H1 (cell line): ENCODE results near the gene HEATR9. TPM values are rescaled to one million over a fixed set of nuclear protein-coding genes. Genes with fewer than 3 reads are reported as not detected.

Experiments used
- CTCF ChIA-PET: fragments of 300-600 bp; sonication (Branson Sonifier 250); formaldehyde crosslinking; loops from one replicate; lab custom pipeline; 2021; ENCODE audit not compliant: partially characterized antibody; lab: Charles Lee
- POLR2A ChIA-PET: fragments of 300-600 bp; sonication (Branson Sonifier 250); formaldehyde crosslinking; loops from one replicate; lab custom pipeline; 2021; ENCODE audit warnings: inconsistent platforms; ENCODE audit not compliant: partially characterized antibody; lab: Charles Lee
- DNase-seq, 2 experiments: peaks; one replicate each; pipeline versions ENCODE4 v3.0.0 to v3.0.0-alpha.2; 2010 to 2022; ENCODE audit warnings: low spot score in 2 of 2, low read depth in 1 of 2, mixed read lengths in 1 of 2
- FAIRE-seq: peaks from 2 replicates; lab custom pipeline; 2011; peaks lifted over from hg19 to GRCh38; lab: Jason Lieb, UNC
- H2AFZ ChIP-seq: 2 replicates; pipeline ENCODE4 v1.8.1; 2012; ENCODE audit warnings: low read length, inconsistent platforms
- H2AK5ac ChIP-seq: 2 replicates; pipeline ENCODE4 v1.6.1; 2013; ENCODE audit warnings: low read depth, low read length
- H2BK120ac ChIP-seq: replicated peaks from 2 replicates; pipeline ENCODE3; 2013; ENCODE audit warnings: low read depth, low read length, inconsistent platforms
- H2BK12ac ChIP-seq: 2 replicates; pipeline ENCODE4 v1.6.1; 2013; ENCODE audit warnings: low read depth, low read length
- H2BK15ac ChIP-seq: 2 replicates; pipeline ENCODE4 v1.6.1; 2013; ENCODE audit warnings: low read length
- H2BK20ac ChIP-seq: 2 replicates; pipeline ENCODE4 v1.6.1; 2013; ENCODE audit warnings: low read length
- H2BK5ac ChIP-seq: 2 replicates; pipeline ENCODE4 v1.6.1; 2013; ENCODE audit warnings: low read depth, low read length
- H3K14ac ChIP-seq: 2 replicates; pipeline ENCODE4 v1.6.1; 2013; ENCODE audit warnings: inconsistent platforms; ENCODE audit not compliant: insufficient read length
- H3K18ac ChIP-seq: 2 replicates; pipeline ENCODE4 v1.6.1; 2013; ENCODE audit warnings: low read length; ENCODE audit errors: extremely low read depth
- H3K23ac ChIP-seq: 2 replicates; pipeline ENCODE4 v1.6.1; 2013; ENCODE audit warnings: inconsistent platforms; ENCODE audit not compliant: insufficient read length
- H3K23me2 ChIP-seq: 2 replicates; pipeline ENCODE4 v1.6.1; 2013; ENCODE audit warnings: low read depth, low read length
- H3K27ac ChIP-seq: 2 replicates; pipeline ENCODE4 v1.6.1; 2011; ENCODE audit warnings: low read depth, low read length, inconsistent platforms
- H3K27me3 ChIP-seq, 4 experiments: replicated peaks in 1 of 4; 1 replicate in 1 of 4; 2 replicates in 3 of 4; pipeline versions ENCODE4 v1.6.1 to v1.8.1; 2011 to 2013; ENCODE audit warnings: low read length in 3 of 4, mild to moderate bottlenecking in 3 of 4, inconsistent platforms in 2 of 4, mixed read lengths in 2 of 4, moderate library complexity in 1 of 4; ENCODE audit not compliant: control insufficient read depth in 3 of 4, insufficient read depth in 3 of 4; ENCODE audit errors: extremely low read depth in 1 of 4
- H3K36me3 ChIP-seq, 4 experiments: 2 replicates each; pipeline versions ENCODE4 v1.6.1 to v1.8.1; 2011 to 2013; ENCODE audit warnings: mild to moderate bottlenecking in 4 of 4, low read length in 3 of 4, moderate library complexity in 2 of 4, control low read depth in 1 of 4, inconsistent platforms in 1 of 4; ENCODE audit not compliant: insufficient read depth in 4 of 4, control insufficient read depth in 2 of 4
- H3K4ac ChIP-seq: replicated peaks from 2 replicates; pipeline ENCODE3; 2013; ENCODE audit warnings: low read length, low read depth, mixed read lengths, inconsistent platforms; ENCODE audit not compliant: insufficient read length
- H3K4me1 ChIP-seq, 4 experiments: replicated peaks in 1 of 4; 1 replicate in 1 of 4; 2 replicates in 3 of 4; pipeline versions ENCODE4 v1.6.1 to v1.8.1; 2011 to 2013; ENCODE audit warnings: low read length in 3 of 4, inconsistent platforms in 2 of 4, mixed read lengths in 1 of 4; ENCODE audit not compliant: insufficient read depth in 4 of 4, control insufficient read depth in 3 of 4
- H3K4me2 ChIP-seq, 2 experiments: 2 replicates each; pipeline versions ENCODE4 v1.6.1 to v1.8.1; 2011 to 2013; ENCODE audit warnings: low read depth in 2 of 2, low read length in 2 of 2, control low read depth in 1 of 2, inconsistent platforms in 1 of 2, mild to moderate bottlenecking in 1 of 2; ENCODE audit not compliant: insufficient read depth in 1 of 2
- H3K4me3 ChIP-seq, 4 experiments: fragments of 200-600, 300-600 bp in 1 of 4; sonication (generic), shearing (Covaris generic), sonication (Bioruptor Twin) in 1 of 4; 2 replicates each; pipeline versions ENCODE4 v1.5.1 to v1.8.1; 2011 to 2016; ENCODE audit warnings: low read length in 4 of 4, low read depth in 3 of 4, control low read depth in 2 of 4, inconsistent platforms in 2 of 4, mild to moderate bottlenecking in 2 of 4, mixed read lengths in 1 of 4, moderate library complexity in 1 of 4; ENCODE audit not compliant: insufficient read depth in 2 of 4; ENCODE audit errors: extremely low read depth in 1 of 4
- H3K56ac ChIP-seq: replicated peaks from 2 replicates; pipeline ENCODE3; 2013; ENCODE audit warnings: low read depth, mild to moderate bottlenecking, mixed read lengths, low read length, inconsistent platforms; ENCODE audit not compliant: insufficient read length
- H3K79me1 ChIP-seq: 2 replicates; pipeline ENCODE4 v1.6.1; 2013; ENCODE audit warnings: low read depth, low read length, control low read depth
- H3K79me2 ChIP-seq, 2 experiments: 2 replicates each; pipeline versions ENCODE4 v1.6.1 to v1.8.1; 2012 to 2013; ENCODE audit warnings: low read length in 2 of 2, mild to moderate bottlenecking in 2 of 2, inconsistent platforms in 1 of 2; ENCODE audit not compliant: insufficient read depth in 2 of 2, control insufficient read depth in 1 of 2
- H3K9ac ChIP-seq, 4 experiments: replicated peaks in 1 of 4; 1 replicate in 1 of 4; 2 replicates in 3 of 4; pipeline versions ENCODE4 v1.6.1 to v1.8.1; 2011 to 2013; ENCODE audit warnings: low read depth in 3 of 4, low read length in 3 of 4, control low read depth in 2 of 4, mild to moderate bottlenecking in 2 of 4, moderate library complexity in 2 of 4, inconsistent platforms in 1 of 4; ENCODE audit errors: extremely low read depth in 1 of 4
- H3K9me3 ChIP-seq, 2 experiments: 2 replicates each; pipeline versions ENCODE4 v1.6.1 to v1.8.1; 2012 to 2013; ENCODE audit warnings: mild to moderate bottlenecking in 2 of 2, moderate library complexity in 2 of 2, control low read depth in 1 of 2, inconsistent platforms in 1 of 2, low read depth in 1 of 2, low read length in 1 of 2, mixed read lengths in 1 of 2; ENCODE audit not compliant: insufficient read depth in 2 of 2
- H4K20me1 ChIP-seq, 2 experiments: replicated peaks in 1 of 2; 2 replicates each; pipeline versions ENCODE3 to v1.8.1; 2011 to 2013; ENCODE audit warnings: inconsistent platforms in 2 of 2, low read length in 2 of 2, mild to moderate bottlenecking in 1 of 2; ENCODE audit not compliant: insufficient read depth in 2 of 2, control insufficient read depth in 1 of 2
- H4K5ac ChIP-seq: 2 replicates; pipeline ENCODE4 v1.6.1; 2013; ENCODE audit warnings: low read length, low read depth, mixed read lengths, inconsistent platforms; ENCODE audit not compliant: insufficient read length
- H4K8ac ChIP-seq: 2 replicates; pipeline ENCODE4 v1.8.0; 2013; ENCODE audit warnings: mild to moderate bottlenecking, moderate library complexity, low read length, inconsistent platforms; ENCODE audit not compliant: insufficient read depth; ENCODE audit errors: extremely low read depth
- H4K91ac ChIP-seq: replicated peaks from 2 replicates; pipeline ENCODE3; 2013; ENCODE audit warnings: low read length, mixed read lengths, inconsistent platforms; ENCODE audit not compliant: insufficient read length
- ASH2L ChIP-seq: fragments of 200-600, 300-600 bp; sonication (generic); IDR thresholded peaks from one replicate; pipeline ENCODE4 v1.7.1; 2017; ENCODE audit warnings: low read length
- BRCA1 ChIP-seq: IDR thresholded peaks from 2 replicates; pipeline ENCODE4 v1.6.1; 2012; ENCODE audit warnings: low read depth, low read length, improper control_type of control experiment
- NRF1 ChIP-seq: IDR thresholded peaks from 2 replicates; pipeline ENCODE4 v1.6.1; 2011; ENCODE audit warnings: mild to moderate bottlenecking, low read depth, low read length, improper control_type of control experiment
- POLR2A ChIP-seq, 2 experiments: IDR thresholded peaks; 1 replicate in 1 of 2; 2 replicates in 1 of 2; pipeline ENCODE4 v1.6.1; 2011; ENCODE audit warnings: low read depth in 2 of 2, low read length in 2 of 2, mild to moderate bottlenecking in 2 of 2; ENCODE audit errors: control extremely low read depth in 1 of 2
- RFX5 ChIP-seq: IDR thresholded peaks from 2 replicates; pipeline ENCODE4 v1.6.1; 2011; ENCODE audit warnings: low read depth, low read length, improper control_type of control experiment, borderline replicate concordance
- RXRA ChIP-seq: IDR thresholded peaks from 2 replicates; pipeline ENCODE4 v1.6.1; 2011; ENCODE audit warnings: low read depth, mild to moderate bottlenecking, low read length, moderate library complexity; ENCODE audit not compliant: insufficient read depth
- SRF ChIP-seq: IDR thresholded peaks from 2 replicates; pipeline ENCODE4 v1.6.1; 2011; ENCODE audit warnings: mild to moderate bottlenecking, low read depth, low read length, moderate library complexity
- WGBS, 2 experiments: shearing (Covaris generic) in 1 of 2; methylation state at CpG; one replicate each; pipeline versions ENCODE4 v1.1.6 to v1.1.7; 2013 to 2015; ENCODE audit warnings: low lambda C conversion rate in 2 of 2, mixed read lengths in 2 of 2, inconsistent platforms in 1 of 2, low coverage in 1 of 2, missing lambda C conversion rate in 1 of 2; ENCODE audit not compliant: insufficient replicate concordance in 2 of 2, insufficient coverage in 1 of 2, insufficient read length in 1 of 2; ENCODE audit errors: extremely low coverage in 1 of 2, missing lambda C conversion rate in 1 of 2; 5-methylcytosine and 5-hydroxymethylcytosine counted together
- polyA plus RNA-seq, 7 experiments: library from polyadenylated mRNA; depleted of rRNA in 3 of 7; stranded (reverse) in 5 of 7; unstranded in 2 of 7; fragments of >200 nt in 5 of 7; fragments of 200-250 nt in 2 of 7; gene quantifications; 1 replicate in 5 of 7; 2 replicates in 1 of 7; 4 replicates in 1 of 7; pipeline versions ENCODE4 v1.2.1 to v1.2.3, GENCODE V29; 2011 to 2013; ENCODE audit warnings: missing spikeins in 2 of 7, mixed read lengths in 2 of 7
- total RNA-seq: library from RNA; stranded (reverse); fragmentation: NEBNext Ultra II Directional; extraction: Animal tissue kit (Norgen Biotek cat#: 25700); gene quantifications from 2 replicates; pipeline ENCODE4 v1.2.1, GENCODE V29; 2021

The HEATR9 gene
- total and polyA plus RNA-seq, 2 of the 8 experiments (the other 6 are each of a cell fraction or from before 2014, with no cell fraction given): not detected

GRCh38 chr17:35841505-35841904, 27.2 kb downstream of the HEATR9 start:
- Histone ChIP-seq H3K56ac (no peak overlapping the region), H3K27ac (no peak overlapping the region), H3K79me2 (no peaks in the 10 kb centered on the region), H2BK12ac (no peak overlapping the region), H3K9ac (no peak overlapping the region), H2BK15ac (no peak overlapping the region), H3K79me1 (no peaks in the 10 kb centered on the region), H2BK20ac (no peak overlapping the region), H2AK5ac (no peak overlapping the region), H3K27me3 (no peaks in the 10 kb centered on the region; a peak in 1 of 7 replicates), H3K4me3 (no peak overlapping the region), H3K18ac (no peak overlapping the region), H3K4me2 (no peak overlapping the region), H3K4ac (no peak overlapping the region), H3K36me3 (peaks cover 44 to 98% (median 82%) of the 10 kb centered on the region in 4 experiments), H4K20me1 (peaks cover 3% of the 10 kb centered on the region in 2 experiments), H4K91ac (no peak overlapping the region), H3K9me3 (no peaks in the 10 kb centered on the region), H3K4me1 (no peaks in the 10 kb centered on the region), H2BK5ac (no peak overlapping the region), H4K8ac (no peak overlapping the region), H3K23me2 (no peaks in the 10 kb centered on the region), H2AFZ (no peak overlapping the region), H3K23ac (no peak overlapping the region), H4K5ac (no peak overlapping the region), H2BK120ac (no peak overlapping the region), H3K14ac (no peak overlapping the region)
- no peak for FAIRE-seq
- ChIA-PET POLR2A (interaction anchor here (0.9 to 3.1 kb wide), 5 partner anchors 10 to 28 kb away, joined by 3 to 24 read pairs (median 4); partner anchors contain the start of gene HEATR9), CTCF (interaction anchor here (0.6 to 2.3 kb wide), 6 partner anchors 9 to 676 kb away, joined by 3 to 8 read pairs (median 4); no protein-coding TSS in a partner anchor)
- DNase-seq: no peak
- WGBS, 2 experiments: 85% methylated on average over 3 of the region's 4 CpGs; no CpG with 5 or more reads in 1 of the 2 experiments
- TF ChIP-seq RXRA (no peak), NRF1 (no peak), BRCA1 (no peak), ASH2L (no peak), SRF (no peak), POLR2A (IDR thresholded peaks at IDR 0.05; ENCODE audit: control extremely low read depth in 1 of 2, low read depth in 2 of 2, low read length in 2 of 2) (no peak), RFX5 (no peak)
